ENCODE data around the gene KIF19.

- TF ChIP-seq CTCF (IDR thresholded peaks at IDR 0.05) (no peak), EZH2 (IDR thresholded peaks at IDR 0.05; ENCODE audit: borderline replicate concordance, insufficient read depth, low read depth, low read length, poor library complexity, severe bottlenecking) (no peak)
Observed at GRCh38 chr17:74283371-74283673, 42.7 kb upstream of the KIF19 start.

Data from B cell (primary cell).